ENCODE measurements around the gene ZBTB16. TPM values are rescaled to one million over a fixed set of nuclear protein-coding genes. Genes with fewer than 3 reads are reported as not detected.

The ZBTB16 gene
- total and polyA plus RNA-seq, 2 experiments from 2014 or later = 0.29 to 1.4 TPM

GRCh38 chr11:114092478-114092877 is 33.0 kb downstream of the ZBTB16 start:
- Histone ChIP-seq H3K27ac (ENCODE audit: low read depth) (no peak overlapping the region), H3K9me2 (ENCODE audit: insufficient read depth) (no peaks in the 10 kb centered on the region), H3K27me3 (ENCODE audit: insufficient read depth) (no peaks in the 10 kb centered on the region), H2AFZ (no peak overlapping the region), H3K4me1 (ENCODE audit: insufficient read depth) (no peaks in the 10 kb centered on the region), H3F3A (replicated peaks; ENCODE audit: low read depth) (no peaks in the 10 kb centered on the region), H4K20me1 (replicated peaks; ENCODE audit: insufficient read depth) (no peaks in the 10 kb centered on the region), H3K79me2 (replicated peaks; ENCODE audit: insufficient read depth) (no peaks in the 10 kb centered on the region), H3K36me3 (ENCODE audit: insufficient read depth) (no peaks in the 10 kb centered on the region), H3K4me2 (no peak overlapping the region), H3K4me3 (no peak overlapping the region)
- ATAC-seq (no peak), DNase-seq (ENCODE audit: low spot score) (no peak)
- Mint-ChIP-seq H3K4me3 (no peak overlapping the region), H3K27ac (no peak overlapping the region), H3K4me1 (peaks cover 16% of the 10 kb centered on the region), H3K9me3 (no peaks in the 10 kb centered on the region), H3K27me3 (ENCODE audit: insufficient read depth, low read depth, poor library complexity) (peaks cover 9% of the 10 kb centered on the region), H3K36me3 (ENCODE audit: low read depth) (no peaks in the 10 kb centered on the region)
- TF ChIP-seq EZH2 (IDR thresholded peaks at IDR 0.05; ENCODE audit: low read depth, unreplicated experiment) = no peak
- no peak for TF ChIP-seq CREB1 (CRISPR knock-in tag; IDR thresholded peaks at IDR 0.05; ENCODE audit: low read depth)
- TF ChIP-seq STAT1 (IDR thresholded peaks at IDR 0.05; ENCODE audit: unreplicated experiment) = no peak
- no peak for TF ChIP-seq CTCF (conservative IDR thresholded peaks at IDR 0.05; ENCODE audit: low read depth in 2 of 2)
- TF ChIP-seq ZNF462 (CRISPR knock-in tag; IDR thresholded peaks at IDR 0.05) = no peak

Measured in GM23338 (cell line).